Middle frontal gyrus (tissue), 1 donor: ENCODE results near the gene ANKRD39.

Source experiments
- DNase-seq: peaks from one replicate; pipeline ENCODE4 v3.0.0-alpha.2; 2015; ENCODE audit warnings: low spot score; ENCODE audit errors: extremely low spot score

ANKRD39 gene

GRCh38 chr2:96887493-96888012 lies 29.7 kb upstream of the ANKRD39 start:
- DNase-seq = no peak

DNA sequence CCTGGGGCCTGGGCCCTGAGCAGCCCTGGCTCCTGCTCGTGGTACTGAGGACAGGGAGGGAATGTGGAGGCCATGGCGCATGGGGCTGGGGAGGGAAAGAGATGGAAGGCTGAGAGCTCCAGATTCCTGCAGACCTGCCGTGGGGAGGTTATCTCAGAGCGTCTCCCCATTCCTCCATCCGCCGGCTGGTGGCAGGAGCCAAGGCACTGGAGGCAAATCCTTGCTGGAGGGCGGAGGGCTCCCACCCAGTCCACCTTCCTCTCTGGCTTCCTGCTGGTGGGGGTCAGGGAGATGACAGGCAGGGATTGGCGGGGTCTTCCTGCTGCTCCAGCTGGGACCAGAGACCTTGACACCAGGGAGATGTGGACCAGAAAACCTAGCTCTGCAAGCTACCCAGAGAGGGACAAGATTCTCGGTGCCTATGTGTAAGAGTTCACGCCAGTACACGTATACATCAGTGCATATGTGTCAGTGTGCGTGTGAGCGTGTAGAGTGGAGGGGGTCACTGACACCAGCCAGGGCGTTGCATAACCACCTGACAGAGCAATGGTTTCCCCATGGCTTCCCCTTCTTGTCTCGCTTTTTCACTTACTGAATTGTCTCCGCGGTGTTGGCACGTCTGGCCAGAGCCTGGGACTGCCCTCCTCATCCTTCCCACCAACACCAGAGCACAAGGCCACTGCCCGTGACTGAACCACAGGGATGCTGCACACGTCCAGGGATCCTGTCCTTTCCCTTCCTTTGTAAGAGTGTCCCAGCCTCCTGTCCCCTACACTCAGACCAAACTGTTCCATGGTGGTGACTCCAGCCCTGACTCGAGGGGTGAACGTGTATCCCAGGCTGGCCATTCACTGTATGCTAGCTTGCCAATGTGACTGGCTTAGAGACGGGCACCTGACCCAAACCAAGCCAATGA lies 27.9 kb upstream of the ANKRD39 start:
- no peak for DNase-seq

- DNase-seq = no peak
Observed at GRCh38 chr2:96884299-96885094, 26.7 kb upstream of the ANKRD39 start.

DNA sequence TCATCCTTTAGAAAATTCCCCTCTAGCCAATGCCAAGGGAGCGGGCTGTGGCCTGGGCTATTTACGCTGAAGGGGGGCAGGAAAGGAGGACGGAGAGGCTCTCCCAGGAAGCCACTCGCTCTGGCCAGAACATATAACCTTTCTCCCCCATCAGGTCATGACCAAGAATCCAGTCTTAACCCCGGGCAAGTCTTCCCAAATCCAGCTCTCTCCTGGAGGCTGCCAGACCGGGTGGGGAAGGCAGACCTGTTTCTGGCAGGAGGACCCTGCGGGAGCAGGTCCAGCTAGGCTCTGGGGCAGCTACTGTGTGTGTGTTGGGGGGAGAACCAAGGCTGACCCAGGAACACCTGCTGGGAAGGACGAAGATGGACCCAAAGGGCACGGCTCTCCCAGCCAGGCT lies 25.5 kb upstream of the ANKRD39 start:
- no peak for DNase-seq

- DNase-seq = no peak
Observed at GRCh38 chr2:96882906-96883305, 25.1 kb upstream of the ANKRD39 start.

DNA sequence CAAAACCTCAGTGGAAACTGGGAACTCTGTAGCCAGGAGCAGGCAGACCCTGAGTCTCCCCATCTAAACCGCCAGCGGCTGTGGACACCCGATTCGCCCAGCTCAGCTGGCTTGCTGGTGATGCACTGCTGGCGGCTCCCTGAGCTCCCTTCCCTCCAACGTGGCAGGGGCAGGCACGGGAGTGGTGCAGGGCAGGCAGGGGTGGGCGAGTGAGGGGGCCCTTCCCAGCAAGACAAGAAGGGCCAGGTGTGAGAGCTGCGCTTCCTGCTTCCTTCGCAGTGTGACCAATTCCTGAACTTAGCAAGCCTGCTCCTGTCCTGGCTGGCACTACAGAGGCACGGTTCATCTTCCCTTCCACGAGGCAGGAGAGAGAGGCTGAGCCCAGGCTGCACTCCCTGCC lies 24.4 kb upstream of the ANKRD39 start:
- DNase-seq = no peak

GRCh38 chr2:96881349-96882195 lies 23.8 kb upstream of the ANKRD39 start:
- DNase-seq = no peak

DNA sequence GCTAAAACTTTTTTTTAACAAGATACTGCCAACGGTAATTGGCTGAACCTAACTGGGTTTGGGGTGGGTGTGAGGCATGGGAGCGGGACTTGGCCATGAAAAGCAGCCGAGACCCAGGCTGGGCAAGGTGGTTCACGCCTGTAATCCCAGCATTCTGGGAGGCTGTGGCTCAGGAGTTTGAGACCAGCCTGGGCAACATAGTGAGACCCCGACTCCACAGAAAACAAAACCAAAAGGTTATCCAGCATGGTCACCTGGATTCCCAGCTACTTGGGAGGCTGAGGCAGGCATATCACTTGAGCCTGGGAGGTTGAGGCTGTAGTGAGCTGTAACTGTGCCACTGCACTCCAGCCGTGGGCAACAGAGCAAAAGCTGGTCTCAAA lies 23.1 kb upstream of the ANKRD39 start:
- no peak for DNase-seq

- DNase-seq = no peak
Observed at GRCh38 chr2:96879545-96880040, 21.8 kb upstream of the ANKRD39 start.

GRCh38 chr2:96878796-96879544 lies 21.2 kb upstream of the ANKRD39 start:
- no peak for DNase-seq

- no peak for DNase-seq
Observed at GRCh38 chr2:96878171-96878570, 20.4 kb upstream of the ANKRD39 start.

DNA sequence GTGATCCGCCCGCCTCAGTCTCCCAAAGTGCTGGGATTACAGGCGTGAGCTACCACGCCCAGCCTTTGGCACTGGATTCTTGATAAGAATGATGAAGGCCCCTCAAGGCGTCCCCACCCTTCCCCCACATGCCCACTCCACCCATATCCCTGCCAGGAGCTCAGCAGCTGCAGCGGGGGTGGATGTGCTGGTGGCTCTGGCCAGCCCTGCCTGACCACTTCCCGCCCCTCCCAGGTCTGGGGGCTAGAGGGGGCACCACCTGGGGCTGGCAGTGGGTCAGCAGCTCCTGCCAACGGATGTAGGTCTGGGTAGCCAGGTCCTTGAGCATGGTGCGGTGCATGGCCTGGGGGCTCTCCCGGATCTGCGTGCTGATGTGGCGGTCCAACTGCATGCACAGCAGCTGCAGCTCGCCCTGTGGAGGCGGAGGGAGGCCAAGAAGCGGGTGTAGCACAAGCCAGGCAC lies 19.8 kb upstream of the ANKRD39 start:
- DNase-seq = no peak

DNA sequence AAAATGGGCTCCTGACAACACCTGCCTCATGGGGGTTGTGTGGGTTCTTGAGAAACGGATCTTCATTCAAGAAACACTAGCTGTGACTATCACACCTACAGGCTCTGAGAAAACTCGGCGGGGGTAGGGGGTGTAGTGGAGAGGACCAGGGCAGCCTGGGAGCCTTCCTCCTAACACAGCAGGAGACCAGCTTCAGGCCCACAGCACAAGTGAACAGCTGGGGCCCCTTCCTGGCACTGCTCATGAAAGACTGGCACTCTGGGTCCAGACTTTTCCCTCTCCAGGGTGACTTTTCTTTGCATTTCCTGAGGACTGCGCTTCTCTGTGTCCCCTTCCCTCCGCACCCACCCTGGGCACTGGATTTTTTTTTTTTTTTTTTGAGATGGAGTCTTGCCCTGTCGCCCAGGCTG lies 19.2 kb upstream of the ANKRD39 start:
- no peak for DNase-seq

DNA sequence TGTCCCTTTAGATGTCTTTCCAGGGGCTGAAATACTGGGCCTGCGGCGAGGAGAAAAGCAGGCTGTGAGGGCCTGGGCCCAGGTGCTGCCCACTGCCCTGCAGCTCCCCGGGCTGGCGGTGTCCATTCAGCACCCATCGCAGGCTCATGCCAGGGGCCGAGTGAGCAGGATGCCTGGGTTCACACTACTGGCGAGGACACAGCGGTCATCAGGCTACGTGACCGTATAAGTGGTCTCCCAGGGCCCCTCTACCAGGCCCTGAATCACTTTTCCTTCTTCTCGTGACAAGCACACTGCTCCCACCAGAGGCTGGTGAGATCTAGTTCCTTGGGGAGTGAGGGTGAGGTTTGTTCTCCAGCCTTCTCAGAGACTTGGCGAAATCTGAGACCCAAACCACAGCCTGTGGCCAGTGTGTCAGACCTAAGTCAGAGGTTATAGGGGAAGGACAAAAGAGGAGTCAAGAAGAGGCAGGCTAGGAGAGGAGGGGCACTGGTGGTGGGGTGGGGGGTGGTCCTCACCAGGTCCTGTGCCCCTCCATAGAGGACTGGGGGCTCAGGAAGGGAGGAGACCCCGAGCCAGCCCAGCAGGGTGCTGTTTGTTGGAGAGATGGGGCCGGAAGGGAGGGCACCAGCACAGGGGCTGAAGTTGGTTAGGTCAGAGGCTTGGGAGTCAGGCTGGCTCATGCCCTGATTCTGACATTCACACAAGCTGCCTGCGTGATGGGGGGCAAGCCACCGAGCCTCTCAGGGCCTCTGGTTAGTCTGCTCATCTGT lies 18.6 kb upstream of the ANKRD39 start:
- DNase-seq = no peak

DNA sequence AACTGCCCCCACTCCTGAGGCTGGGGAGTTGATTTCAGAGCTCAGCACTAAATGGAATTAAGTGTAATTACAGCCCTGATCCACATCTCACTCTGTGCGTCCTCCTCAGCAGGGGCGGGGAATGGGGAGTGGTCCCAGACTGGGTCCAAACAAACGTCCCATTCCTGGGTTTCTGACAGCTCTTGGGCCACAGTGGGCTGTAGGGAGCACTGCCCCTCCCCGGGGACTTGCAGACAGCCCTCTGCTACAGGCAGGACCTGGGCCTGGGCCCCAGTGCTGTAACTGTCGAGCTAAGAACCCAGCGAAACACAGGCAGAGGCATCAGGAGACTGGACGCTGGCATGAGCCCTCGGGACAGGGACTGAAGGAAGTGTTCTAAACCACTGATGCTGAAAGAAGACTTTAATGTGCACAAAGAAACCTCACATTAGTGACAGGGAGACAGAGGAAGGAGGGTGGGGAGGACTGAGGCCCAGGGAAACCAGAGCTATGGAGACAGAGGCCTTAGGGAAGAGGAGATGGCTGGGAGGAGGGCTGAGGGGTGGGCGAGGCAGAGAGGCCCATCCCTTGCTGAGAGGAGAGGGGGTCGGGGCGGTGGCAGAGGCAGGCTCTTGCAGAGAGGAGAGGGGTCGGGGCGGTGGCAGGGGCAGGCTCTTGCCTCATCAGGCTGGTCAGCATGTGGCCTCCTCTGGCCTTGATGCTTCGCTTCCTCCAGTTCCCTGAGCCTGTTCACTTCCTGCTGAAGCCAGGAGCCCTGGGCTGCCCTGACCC lies 17.9 kb upstream of the ANKRD39 start:
- DNase-seq = no peak

DNA sequence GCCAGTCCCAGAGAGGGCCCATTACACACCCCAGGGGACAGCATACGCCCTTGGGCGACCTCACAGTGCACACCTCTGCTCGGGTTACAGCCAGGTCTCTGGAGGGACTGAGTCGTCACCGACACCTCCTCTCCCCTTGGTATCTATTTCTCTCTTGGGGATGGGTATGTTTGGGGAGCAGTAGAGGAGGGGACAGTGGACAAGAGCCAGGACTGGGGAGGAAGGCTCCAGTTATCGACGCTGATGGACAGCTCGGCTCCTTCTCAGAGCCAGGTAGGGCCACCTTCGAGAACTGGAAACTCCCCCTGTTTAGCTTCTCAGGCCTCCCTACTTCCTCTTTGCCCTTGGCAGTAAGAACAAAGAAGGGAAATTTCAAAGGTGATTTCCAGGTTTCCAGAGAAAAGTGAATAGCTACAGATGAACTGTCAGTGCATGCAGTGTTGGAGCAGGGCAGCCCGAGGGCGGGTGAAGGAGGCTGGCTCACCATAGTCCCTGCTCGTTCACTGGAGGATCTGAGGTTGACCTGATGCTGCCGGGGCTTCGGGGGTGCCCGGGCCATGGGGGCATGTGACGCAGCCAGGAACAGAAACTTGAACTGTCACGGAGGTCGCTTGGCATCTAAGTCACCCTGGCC lies 16.5 kb upstream of the ANKRD39 start:
- no peak for DNase-seq

DNA sequence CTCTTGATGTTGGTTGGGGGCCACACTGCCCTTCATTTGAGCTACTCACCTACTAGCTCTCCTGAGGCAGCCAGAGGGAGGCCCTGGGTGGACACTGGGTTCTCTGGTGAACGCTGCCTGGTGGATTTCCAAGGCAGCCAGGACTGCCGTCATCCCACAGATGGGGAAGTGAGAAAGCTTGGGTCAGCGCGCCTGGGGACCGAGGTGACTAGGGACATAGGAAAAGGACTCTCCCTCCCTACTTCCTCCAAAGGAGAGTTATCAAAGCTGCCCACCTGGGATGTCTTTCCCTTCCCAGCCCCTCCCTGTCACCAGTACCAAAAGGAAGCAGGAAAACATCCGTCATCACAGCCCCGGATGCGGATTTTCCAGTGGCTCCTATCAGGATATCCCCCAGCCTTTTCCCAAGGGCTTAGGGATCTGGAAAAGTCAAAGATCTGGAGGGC lies 15.9 kb upstream of the ANKRD39 start:
- no peak for DNase-seq
